GM21619 (cell line): ENCODE measurements around the gene PRR20G.
"Not testable (repeated sequence)": the region's sequence is repeated elsewhere in the genome, so short reads cannot be mapped to it uniquely, and the experiment has no call there.

Source experiments
- ATAC-seq: cut with Tn5 transposase; IDR thresholded peaks from one replicate; pipeline ENCODE4 v1.9.1; 2021; ENCODE audit not compliant: unreplicated experiment

PRR20G gene

DNA sequence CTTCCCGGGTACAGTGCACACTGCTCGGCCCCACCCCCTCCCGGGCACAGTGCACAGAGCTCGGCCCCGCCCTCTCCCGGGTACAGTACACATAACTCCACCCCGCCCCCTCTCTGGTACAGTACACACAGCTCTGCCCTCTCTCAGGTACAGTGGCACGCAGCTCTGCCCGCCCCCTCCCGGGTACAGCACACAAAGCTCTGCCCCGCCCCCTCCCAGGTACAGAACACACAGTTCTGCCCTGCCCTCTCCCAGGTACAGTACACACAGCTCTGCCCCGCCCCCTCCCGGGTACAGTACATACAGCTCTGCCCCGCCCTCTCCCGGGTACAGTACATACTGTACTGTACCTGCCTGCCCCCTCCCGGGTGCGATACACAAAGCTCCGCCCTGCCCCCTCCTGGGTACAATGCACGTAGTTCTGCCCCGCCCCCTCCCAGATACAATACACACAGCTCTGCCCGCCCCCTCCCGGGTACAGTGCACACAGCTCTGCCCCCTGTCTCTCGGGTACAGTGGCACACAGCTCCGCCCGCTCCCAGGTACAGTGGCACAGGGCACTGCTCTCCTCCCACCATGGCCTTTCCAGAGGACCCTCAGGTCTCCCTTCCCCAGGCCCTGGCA lies 16.4 kb upstream of the PRR20G start:
- no peak for ATAC-seq

DNA sequence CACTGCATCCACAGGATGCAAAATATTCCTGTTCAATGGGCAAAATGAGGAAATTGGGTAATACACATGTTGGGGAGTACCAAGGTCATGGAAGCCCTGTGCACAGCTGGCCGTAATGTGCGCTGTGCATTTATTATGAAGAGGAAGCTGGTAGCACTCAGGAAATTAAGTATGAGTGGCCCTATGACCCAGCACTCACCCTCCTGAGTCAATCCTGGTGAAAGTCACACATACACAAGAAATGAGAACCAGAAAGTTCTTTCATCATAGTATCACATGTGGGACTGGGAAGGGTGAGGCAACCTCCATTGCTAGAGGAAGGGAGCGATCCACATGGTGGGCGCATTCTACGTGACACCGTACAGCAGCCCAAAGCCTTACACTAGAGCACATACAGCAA lies 11.4 kb upstream of the PRR20G start:
- no peak for ATAC-seq

DNA sequence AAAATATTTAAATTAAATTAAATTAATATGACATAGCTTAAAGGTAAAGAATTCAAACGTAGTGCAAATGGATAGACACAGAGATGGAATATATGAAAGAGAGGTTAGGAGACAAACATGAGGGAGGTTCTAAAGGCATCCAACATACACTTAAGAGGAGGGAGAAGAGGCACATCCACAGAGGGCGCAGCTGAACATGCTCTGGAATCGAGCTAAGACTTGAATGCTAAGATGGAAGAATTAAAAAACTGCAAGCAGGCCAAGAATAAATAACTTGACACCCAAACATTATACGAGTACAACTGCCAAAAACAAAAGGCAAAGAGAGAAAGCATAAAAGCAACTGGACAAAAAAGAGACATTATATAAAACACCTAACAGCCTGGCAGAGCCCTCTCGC lies 9.1 kb upstream of the PRR20G start:
- ATAC-seq = no peak

DNA sequence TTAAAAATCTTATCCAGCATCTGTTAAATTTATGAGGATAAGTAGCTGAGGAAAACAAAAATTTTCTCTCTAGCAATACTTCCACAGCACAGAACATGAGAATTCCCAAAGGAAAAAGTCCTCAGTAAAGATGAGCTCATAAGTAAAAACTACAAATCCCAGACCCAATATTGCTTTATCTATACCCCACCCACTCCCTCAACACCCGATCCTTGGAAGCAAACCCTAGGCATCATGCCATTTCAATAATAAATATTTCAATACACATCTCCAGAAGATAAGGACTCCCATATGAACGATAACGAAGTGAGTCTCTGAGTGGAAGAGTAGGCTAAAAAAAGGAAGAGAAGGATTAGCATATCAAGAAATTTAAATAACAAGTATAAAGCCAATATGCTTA lies 8.3 kb upstream of the PRR20G start:
- no peak for ATAC-seq

DNA sequence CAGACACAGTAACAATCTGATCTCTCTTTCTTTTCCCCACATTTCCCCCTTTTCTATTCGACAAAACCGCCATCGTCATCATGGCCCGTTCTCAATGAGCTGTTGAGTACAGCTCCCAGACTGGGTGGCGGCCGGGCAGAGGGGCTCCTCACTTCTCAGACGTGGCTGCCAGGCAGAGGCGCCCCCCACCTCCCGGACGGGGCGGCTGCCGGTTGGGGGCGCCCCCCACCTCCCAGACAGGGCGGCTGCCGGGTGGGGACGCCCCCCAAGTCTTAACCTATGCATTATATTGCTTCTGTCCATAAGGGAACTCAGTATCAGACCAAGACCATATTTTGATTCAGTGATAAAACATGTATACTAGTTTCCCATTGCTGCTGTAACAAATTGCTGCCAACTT lies 5.8 kb upstream of the PRR20G start:
- ATAC-seq = not testable (repeated sequence)

DNA sequence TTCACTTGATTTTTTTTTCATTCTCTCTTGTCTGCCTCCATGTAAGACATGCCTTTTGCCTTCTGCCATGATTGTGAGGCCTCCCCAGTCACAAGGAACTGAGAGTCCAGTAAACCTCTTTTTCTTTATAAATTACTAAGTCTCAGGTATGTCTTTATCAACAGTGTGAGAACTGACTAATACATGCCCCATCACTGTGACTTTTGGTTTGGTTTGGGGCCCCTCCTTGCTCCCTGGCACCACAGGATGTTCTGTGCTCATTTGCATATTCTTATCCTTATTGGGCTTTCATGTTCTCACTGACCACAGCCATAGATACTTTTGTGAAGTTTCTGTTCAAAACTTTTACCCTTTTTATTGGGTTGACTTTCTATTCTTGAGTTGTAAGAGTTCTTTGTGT lies 3.8 kb upstream of the PRR20G start:
- ATAC-seq = no peak

DNA sequence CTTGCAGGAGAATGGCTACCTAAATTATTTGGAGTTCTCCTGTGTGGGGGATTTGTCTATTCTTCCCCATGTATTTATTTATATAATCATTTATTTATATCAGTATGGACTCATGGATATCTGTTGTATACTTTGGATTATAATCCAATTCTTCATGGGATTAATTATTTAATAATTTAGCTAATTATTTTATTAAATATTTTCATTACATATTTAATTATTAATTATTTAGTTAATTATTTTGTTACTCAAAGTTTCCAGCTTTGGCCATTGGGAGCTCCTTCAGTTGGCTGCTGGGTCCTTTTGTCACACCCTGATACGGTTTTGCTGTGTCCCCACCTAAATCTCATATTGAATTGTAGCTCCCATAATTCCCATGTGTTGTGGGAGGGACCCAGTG lies 3.3 kb upstream of the PRR20G start:
- ATAC-seq = no peak

DNA sequence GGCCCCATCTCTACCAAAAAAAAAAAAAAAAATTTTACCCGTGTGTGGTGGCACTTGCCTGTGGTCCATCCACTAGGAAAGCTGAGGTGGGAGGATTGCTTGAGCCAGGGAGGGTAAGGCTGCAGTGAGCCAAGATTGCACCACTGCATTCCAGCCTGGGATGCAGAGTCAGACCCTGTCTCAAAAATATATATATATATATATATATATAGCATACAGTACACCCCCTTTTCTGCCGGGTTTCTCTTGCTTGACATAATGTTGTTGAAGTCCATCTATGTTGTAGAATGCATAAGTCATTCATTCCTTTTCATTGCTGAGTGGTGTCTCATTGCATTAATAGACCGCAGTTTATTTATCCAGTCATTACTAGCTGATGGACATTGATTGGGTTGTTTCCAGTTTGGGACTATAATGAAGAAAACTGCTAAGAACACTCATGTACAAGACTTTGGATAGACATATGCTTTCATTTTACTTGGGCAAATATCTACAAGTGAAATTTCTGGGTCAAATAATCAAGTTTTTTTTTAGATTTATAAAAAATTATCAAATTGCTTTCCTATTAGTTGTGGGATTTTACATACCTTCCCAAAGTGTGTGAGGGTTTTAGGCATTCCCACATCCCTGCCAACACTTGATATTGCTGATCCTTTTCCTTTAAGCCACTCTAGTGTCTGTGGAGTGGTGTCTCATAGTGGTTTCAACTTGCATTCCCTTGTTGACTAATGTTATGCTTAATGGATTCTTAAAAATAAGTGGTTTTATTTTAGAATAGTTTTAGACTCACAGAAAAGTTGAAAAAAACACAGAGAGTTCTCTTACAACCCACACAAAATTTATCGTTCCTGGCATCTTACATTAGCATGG lies 2.1 kb upstream of the PRR20G start:
- ATAC-seq = no peak

DNA sequence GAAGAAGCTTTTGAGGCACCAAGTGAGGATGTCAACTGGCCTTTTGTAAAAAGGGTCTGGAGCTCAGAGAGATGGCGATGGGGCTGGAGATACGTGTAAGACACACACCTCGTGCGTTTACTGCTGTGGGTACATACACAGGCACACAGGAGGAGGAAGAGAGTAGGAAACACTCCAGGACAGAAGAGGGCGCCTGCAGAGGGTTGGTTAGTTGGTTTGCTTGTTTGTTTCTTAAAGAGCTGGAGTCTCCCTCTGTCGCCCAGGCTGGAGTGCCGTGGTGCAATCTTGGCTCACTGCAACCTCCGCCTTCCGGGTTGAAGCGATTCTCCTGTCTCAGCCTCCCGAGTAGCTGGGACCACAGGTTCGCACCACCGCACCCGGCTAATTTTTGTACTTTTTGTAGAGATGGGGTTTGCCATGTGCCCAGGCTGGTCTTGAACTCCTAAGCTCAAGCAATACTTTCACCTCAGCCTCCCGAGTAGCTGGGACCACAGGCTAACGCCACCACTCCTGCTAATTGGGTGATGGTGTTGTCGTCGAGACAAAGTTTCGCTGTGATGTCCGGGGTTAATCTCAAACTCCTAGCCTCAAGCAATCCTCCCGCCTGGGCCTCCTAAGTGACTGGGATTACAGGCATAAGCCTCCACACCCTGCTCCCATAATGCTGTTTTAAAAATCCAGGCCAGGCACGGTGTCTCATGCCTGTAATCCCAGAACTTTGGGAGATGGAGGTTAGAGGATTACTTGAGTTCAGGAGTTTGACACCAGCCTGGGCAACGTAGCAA lies 1.3 kb upstream of the PRR20G start:
- no peak for ATAC-seq

DNA sequence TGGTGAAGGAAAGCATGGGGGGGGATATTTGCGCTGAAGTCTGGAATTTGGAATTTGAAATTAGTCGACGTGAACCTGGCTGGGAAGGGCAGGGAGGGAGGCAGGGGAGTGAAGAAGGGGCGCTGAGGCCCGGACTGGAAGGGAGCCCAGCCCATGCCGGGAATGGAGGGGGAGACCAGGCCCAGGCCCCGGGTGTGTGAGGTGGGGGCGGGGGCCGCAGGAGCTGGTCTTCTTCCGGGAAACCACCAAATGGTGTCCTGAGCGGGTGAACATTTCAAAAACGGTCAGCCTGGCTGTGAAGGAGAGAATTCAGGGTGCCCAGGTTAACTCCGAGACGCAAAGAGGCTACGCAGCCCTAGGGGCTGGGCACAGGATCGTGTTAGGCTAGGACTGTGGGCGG lies 497 bp upstream of the PRR20G start:
- no peak for ATAC-seq

DNA sequence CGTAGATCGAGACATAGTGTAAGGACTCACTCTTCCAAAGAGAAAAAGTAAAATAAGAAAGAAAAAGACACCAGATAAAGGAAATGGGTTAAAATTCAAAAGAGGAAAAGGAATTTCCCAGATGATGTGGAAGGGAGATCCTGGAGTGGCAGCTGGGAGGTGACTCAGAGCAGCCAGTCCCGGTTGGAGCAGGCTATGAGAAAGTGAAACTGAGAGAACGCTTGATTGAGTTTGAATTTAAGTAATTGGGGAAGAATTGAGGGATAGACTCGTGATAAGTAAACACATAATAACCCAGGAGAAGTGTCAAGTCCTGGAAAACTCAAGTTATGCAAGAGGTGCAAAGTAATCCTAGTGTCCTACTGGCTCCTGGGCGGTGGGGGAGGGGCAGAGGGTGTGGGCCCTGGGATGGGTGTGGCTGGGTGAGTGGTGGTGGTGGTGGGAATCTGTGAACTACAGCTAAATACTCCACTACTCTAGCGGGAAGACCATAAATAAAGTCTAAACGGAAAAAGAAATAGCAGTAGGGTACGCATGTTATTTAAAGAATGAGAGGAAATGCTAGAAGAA lies 1.2 kb downstream of the PRR20G start:
- ATAC-seq = no peak

DNA sequence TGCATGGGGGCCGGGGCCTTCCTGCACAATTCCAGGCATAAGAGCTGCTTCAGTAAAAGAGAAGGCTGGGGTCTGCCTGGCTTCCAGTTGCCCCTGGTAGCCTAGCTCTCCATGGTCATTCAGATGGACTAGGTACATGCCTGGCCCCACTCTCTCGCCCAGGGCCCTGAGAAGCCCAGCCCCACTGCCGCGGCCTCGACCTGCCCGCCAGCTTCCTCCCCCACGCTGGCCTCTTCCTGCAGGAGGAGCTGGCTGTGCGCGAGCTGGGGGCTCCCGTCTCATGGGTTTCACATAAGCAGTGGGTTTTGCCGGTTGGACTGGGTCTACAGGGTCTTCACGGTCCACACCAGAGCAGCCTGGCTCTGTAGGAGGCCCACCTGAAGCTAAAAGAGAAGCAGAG lies 3.6 kb downstream of the PRR20G start:
- ATAC-seq = no peak

DNA sequence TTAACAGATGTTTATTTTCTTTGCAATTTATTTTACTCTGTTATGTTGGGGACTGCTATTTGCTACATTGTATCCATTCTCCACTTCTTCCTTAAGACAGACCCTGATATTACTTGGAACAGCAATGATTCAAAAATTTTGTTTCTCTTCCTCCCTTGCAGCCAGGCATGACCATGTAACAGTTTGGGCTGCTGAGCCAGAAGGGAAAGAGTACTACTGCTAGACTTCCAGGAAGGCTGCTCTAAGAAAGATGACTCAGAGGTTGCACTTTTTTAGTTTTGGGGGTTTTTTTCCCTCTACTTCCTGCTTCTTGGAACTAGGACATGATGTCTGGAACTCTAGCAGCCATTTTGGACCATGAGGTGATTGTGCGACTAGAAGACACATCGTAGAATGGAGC lies 10.3 kb downstream of the PRR20G start:
- ATAC-seq = no peak

DNA sequence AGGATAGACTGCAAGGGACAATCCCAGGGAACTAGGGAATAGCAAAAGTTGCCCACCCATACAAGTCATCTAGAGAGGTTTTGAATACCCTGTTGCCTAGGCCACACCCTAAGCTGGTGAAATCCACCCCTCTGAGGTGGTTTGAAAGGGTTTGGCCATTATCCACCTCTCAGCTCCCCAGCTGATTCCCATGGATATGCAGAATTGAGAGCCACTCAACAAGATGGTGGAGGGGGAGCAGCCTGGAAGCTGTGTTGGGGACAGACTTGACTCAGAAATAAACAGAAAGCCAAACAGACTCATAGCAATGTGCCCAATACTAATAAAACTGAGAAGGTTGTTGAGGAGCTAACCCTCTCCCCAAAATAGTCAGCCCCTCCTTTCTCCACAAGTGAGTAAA lies 10.9 kb downstream of the PRR20G start:
- no peak for ATAC-seq

DNA sequence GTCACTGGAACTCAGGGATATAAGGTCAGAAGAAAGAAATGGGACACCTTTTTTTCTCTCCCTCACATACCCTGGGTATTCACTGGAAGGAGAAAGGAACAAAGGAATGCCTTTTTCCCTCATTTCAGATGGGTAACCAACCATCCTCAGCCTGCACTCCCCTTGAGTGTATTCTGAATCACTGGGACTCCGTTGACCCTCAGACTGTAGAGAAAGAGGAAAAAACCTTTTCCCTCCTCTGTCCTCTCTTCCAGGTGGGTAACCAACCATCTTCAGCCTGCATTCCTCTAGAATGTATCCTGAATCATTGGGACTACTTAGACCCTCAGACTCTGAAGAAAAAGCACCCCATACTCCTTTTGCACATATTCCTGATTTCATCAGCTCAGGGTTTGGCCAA lies 11.4 kb downstream of the PRR20G start:
- no peak for ATAC-seq

DNA sequence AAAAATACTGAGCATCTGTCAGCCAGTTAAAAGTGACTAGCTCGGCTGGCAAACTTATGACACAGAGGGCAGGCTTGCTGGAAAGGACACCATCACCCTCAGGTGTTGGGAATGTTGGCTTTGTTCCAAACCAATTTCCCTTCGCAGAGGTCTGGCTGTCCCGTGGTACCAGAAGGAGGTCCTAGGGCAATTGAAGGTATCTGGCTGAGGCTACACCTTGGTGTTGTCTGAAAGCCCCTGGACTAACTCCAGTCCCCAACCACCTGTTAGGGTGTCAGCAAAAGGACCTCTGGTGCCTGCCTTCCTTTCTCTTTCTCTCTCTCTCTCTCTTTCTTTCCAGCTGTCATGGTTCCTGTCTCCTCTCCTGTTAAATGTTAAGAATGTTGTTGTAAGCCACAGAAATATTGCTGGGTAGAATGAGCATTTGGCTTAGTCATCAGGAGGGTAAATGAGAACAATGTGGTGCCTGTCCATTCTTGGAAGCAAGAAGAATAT lies 12.5 kb downstream of the PRR20G start:
- ATAC-seq = no peak

DNA sequence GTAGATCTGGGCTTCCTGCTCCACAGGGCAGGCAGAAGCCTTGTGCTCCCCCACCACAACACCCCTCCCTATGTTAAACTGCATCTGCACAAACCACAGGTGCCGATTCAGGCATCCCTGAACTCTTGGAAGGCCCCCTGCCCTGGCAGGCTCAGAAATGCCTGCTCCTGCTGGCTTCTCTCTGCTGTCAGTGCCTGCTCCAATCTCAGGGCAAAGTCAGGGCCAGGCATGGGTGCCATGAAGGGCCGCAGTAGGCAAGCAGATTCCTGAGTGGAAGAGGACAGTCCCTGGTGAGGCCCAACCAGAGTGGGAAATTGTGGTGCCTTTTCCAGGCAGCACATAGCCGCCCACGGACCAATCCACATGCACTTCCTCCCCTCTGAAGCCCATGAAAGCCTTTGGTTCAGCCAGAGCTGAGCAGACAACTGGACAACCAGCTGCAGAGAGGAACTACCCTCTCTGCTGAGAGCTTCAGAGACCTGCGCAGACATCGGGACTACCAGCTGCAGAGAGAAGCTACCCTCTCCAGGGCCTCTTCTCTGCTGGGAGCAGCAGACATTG lies 13.6 kb downstream of the PRR20G start:
- ATAC-seq = no peak

DNA sequence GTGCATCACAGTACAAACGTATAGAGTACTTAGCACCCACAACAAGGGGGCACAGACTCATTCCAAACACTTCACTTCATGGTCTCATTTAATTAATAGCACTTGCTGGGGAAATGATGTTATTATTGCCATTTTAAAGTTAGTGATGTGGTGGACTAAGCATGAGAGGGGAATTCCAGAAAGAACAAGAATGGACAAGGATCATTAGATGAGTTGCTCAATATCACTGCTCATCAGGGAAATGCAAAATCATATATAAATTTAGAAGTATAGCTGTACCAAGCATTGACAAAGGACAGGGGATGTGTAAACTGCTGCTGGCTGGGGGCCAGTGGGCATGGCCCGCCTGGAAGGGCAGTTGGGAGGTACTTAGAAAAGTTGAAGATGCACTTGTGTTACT lies 14.6 kb downstream of the PRR20G start:
- no peak for ATAC-seq

DNA sequence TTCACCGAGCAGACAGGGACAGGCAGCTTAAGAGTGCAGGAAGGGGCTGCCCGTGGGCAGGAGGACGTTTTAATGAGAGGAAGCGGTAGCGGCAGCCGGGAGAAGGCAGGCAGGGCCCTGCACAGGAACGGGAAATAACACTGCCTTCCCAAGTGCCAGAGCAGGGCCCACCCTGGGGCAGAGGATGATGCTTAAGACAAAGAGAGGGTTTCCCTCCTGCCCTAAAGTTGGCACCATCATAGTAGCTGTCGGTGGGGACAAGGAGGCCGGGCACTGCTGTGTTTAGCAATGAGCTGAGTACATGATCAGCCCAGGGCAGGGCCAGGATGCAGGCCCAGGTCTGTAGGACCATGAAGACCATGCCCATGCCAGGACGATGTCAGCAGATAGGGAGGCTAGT lies 21.7 kb downstream of the PRR20G start:
- no peak for ATAC-seq

DNA sequence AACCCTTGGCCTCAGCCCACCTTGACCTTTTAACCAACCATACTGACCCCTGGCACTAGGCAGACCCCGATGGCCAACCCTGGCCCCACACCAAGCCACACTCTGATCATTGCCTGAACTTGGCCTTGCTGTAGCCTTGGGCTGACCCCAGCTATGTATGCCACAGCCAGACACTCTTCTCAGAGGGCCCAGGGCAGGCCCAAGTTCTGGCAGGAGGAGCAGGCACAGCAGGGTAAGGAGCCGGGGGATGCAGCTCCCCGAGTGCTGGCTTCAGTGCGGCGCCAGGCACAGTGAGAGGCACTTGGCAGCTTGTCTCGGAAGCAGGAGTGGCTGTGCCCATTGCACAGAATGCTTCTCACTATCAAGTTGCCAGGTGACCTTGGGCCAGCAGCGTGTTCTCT lies 22.3 kb downstream of the PRR20G start:
- no peak for ATAC-seq
